UCSD-AML1 (cell line): Measurements from ENCODE around the gene BCHE.

Experiments
- DNase-seq: peaks from one replicate; lab custom pipeline; 2025; ENCODE audit not compliant: unreplicated experiment; lab: John Stamatoyannopoulos, UW

BCHE gene

DNA sequence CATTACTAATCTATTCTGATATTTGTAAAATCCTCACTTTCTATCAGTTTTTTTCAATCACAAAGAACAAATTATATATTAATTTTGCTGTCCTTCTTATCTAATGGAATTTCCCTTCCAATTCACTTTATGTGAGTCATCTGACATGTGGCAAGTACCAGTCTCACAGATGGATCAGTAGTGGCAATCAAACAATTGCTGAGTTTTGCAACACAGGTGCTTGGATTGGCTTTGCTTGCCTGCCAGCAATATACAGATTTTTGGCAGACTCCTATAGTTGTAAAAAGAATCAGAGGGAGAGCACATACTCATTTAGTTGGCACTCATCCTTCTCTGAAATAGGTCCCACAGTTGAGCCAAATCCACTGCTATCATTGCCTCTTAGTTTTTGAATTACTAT, 83.7 kb downstream of the BCHE start:
- DNase-seq = no peak

GRCh38 chr3:165751637-165752036, 85.6 kb downstream of the BCHE start:
- no peak for DNase-seq

DNA sequence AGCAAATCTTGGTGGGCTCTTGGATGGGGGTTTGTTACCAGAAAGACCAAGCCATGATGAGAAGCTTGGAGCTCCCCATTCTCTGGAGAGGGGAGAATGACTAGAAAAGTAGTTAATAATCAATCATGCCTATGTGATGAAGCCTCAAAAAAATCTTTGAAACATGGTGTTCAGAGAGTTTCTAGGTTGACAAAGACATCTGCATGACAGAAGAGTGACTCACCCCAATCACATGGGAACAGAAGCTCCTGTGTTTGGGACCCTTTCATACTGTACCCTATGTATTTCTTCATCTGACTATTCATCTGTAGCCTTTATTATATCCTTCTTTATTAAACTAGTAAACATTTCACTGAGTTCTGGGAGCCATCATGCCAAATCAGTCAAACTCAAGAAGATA, 87.4 kb downstream of the BCHE start:
- DNase-seq = no peak

DNA sequence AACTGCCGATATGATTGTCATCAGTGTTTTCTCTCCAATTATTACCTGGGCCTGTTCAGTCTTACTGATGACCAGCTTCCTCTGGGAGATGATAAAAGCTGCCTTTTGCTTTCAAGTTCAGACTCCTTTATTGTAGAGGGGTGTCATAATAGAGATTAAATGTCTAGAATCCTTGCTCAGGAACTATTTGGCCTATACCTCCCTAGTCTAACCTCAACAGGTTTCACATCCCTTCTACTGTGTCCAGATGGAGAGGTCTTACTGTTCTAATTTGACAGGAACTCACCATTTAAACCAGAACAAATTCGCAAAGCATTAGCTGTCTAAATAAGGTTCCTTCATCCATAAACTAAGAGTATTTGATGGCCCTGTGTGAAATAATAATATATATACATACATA, 88.0 kb downstream of the BCHE start:
- no peak for DNase-seq

- no peak for DNase-seq
These were observed 89.1 kb downstream of the BCHE start for GRCh38 chr3:165748094-165748493.

DNA sequence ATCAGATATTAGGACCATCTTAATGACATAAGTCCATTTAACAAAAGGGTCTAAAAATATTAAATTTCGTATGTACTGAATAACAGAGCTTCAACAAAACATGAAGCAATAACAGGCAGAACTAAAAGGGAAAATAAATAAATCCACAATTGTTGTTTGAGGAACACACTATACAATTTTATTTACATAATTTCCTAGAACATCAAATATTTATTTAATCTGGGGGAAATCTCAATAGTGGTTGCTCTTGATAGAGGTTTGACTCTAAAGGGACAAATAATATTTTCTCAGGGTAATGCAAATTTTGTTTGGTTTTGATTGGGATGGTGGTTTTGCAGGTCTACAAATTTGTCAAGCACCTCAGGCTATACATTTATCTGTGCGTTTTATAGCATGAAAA, 90.3 kb downstream of the BCHE start:
- no peak for DNase-seq

GRCh38 chr3:165744025-165744424, 93.2 kb downstream of the BCHE start:
- no peak for DNase-seq

GRCh38 chr3:165742351-165742750, 94.9 kb downstream of the BCHE start:
- no peak for DNase-seq

DNA sequence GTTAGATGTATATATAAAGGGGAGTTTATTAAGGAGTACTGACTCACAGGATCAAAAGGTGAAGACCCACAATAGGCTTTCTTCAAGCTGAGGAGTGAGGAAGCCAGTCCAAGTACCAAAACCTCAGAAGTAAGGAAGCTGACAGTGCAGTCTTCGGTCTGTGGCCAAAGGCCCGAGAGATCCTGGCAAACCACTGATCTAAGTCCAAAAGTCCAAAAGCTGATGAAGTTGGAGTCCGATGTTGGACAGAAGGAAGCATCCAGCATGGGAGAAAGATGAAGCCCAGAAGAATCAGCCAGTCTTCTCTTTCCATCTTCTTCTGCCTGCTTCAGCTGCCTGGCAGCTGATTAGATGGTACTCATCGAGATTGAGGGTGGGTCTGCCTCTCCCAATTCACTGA, 107.5 kb downstream of the BCHE start:
- DNase-seq = no peak

DNA sequence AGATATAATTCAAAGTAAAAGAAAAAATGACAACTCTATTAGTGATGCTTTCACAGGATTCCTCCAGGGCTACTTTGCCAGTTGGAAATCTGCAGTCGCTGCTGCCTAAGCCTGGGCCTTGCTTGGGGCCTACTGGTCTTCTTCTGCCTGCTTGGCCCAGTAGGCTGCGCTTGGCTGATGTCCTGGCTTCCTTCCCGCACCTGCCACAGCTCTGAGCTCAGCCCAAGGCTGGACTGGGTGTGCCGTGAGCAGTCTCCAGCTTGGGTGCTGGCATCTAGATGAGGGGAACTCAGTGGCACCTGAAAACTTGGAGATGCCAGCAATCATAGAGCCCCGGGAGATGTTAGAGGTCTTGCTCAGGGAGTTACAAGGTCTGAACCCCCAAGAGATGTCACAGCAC, 108.3 kb downstream of the BCHE start:
- DNase-seq = no peak

DNA sequence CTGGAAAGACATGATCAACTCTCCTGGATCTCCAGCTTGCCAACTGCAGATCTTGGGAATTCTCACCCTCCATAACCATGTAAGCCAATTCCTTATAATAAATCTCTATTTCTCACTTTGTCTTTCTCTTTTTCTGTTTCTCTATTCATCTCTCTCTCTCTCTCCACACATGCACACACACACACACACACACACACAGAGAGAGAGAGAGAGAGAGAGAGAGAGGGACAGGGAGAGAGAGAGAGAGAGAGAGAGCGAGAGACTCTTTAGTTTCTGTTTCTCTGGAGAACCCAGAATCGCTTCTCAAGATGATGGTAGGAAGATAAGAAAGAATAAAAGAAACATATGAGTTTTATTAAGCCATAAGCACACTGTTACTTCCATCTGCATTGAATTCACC, 111.9 kb downstream of the BCHE start:
- DNase-seq = no peak
